K562 (cell line): ENCODE data around the gene LGALS12. TPM values are rescaled to one million over a fixed set of nuclear protein-coding genes. Genes with fewer than 3 reads are reported as not detected.

Source experiments
- ATAC-seq: fragments of 200-7000 bp; cut with Tn5 transposase; 3 replicates; pipeline ENCODE4 v1.9.1; 2020; ENCODE audit warnings: moderate library complexity
- BruUV-seq: library from RNA; stranded (reverse); fragments of 400-500 nt; replicated peaks from 2 replicates; lab custom pipeline; 2021; lab: Mats Ljungman, UMichigan
- CTCF ChIA-PET: fragments of 300-600 bp; formaldehyde crosslinking; extraction: SDS; loops from one replicate; lab custom pipeline; 2021; ENCODE audit warnings: low intra/inter-chr PET ratio; lab: Yijun Ruan, JAX
- POLR2A ChIA-PET: fragments of 300-600, 350-650 bp; sonication (Branson Sonifier 250); formaldehyde crosslinking; extraction: SDS; loops from one replicate; lab custom pipeline; 2021; ENCODE audit warnings: antibody characterized with exemption, inconsistent platforms; lab: Yijun Ruan, JAX
- DNase-seq, 4 experiments: peaks; one replicate each; pipeline versions ENCODE4 v3.0.0 to v3.0.0-alpha.2; 2011 to 2018; ENCODE audit warnings: low spot score in 3 of 4, mixed read lengths in 3 of 4; ENCODE audit errors: extremely low read depth in 1 of 4
- FAIRE-seq: peaks from 2 replicates; lab custom pipeline; 2011; peaks lifted over from hg19 to GRCh38; lab: Jason Lieb, UNC
- H2AFZ ChIP-seq: 2 replicates; pipeline ENCODE4 v1.6.0; 2011; ENCODE audit warnings: low read depth, low read length, control low read depth, inconsistent platforms
- H3K27ac ChIP-seq: fragments of 200-600 bp; 3 replicates; pipeline ENCODE4 v1.8.0; 2011; ENCODE audit warnings: low read depth, mild to moderate bottlenecking, control low read depth, inconsistent platforms, low read length, moderate library complexity, mixed read lengths; ENCODE audit errors: extremely low read depth
- H3K27me3 ChIP-seq, 2 experiments: fragments of 300-600 bp in 1 of 2; 2 replicates in 1 of 2; 3 replicates in 1 of 2; pipeline versions ENCODE4 v1.6.0 to v1.8.0; 2011; ENCODE audit warnings: inconsistent platforms in 2 of 2, low read length in 2 of 2, mild to moderate bottlenecking in 1 of 2, mixed read lengths in 1 of 2, moderate library complexity in 1 of 2; ENCODE audit not compliant: control insufficient read depth in 2 of 2, insufficient read depth in 2 of 2
- H3K36me3 ChIP-seq: fragments of 300-600 bp; 3 replicates; pipeline ENCODE4 v1.8.0; 2011; ENCODE audit warnings: mild to moderate bottlenecking, low read length, inconsistent platforms; ENCODE audit not compliant: control insufficient read depth, insufficient read depth
- H3K4me1 ChIP-seq, 2 experiments: fragments of 200-600 bp in 1 of 2; replicated peaks in 1 of 2; 2 replicates in 1 of 2; 3 replicates in 1 of 2; pipeline versions ENCODE4 v1.5.1 to v1.8.0; 2011; ENCODE audit warnings: inconsistent platforms in 2 of 2, low read length in 2 of 2, mild to moderate bottlenecking in 1 of 2, mixed read lengths in 1 of 2, moderate library complexity in 1 of 2; ENCODE audit not compliant: control insufficient read depth in 2 of 2, insufficient read depth in 2 of 2
- H3K4me2 ChIP-seq: 2 replicates; pipeline ENCODE4 v1.6.1; 2011; ENCODE audit warnings: low read length, control low read depth, inconsistent platforms, mixed read lengths; ENCODE audit not compliant: insufficient read depth
- H3K4me3 ChIP-seq: fragments of 200-600 bp; sonication (generic), shearing (Covaris generic); 2 replicates; pipeline ENCODE4 v1.5.1; 2016; ENCODE audit warnings: control low read depth, inconsistent platforms
- H3K79me2 ChIP-seq: fragments of 200-600 bp; 3 replicates; pipeline ENCODE4 v1.8.0; 2011; ENCODE audit warnings: low read length, inconsistent platforms; ENCODE audit not compliant: control insufficient read depth, insufficient read depth
- H3K9ac ChIP-seq, 2 experiments: 2 replicates each; pipeline versions ENCODE4 v1.6.0 to v1.6.1; 2011; ENCODE audit warnings: low read depth in 2 of 2, low read length in 2 of 2, control low read depth in 1 of 2, inconsistent platforms in 1 of 2, mild to moderate bottlenecking in 1 of 2, mixed read lengths in 1 of 2; ENCODE audit not compliant: insufficient read depth in 1 of 2
- H3K9me1 ChIP-seq: one replicate; pipeline ENCODE4 v1.6.0; 2011; ENCODE audit warnings: inconsistent platforms, mild to moderate bottlenecking, low read length, moderate library complexity; ENCODE audit not compliant: control insufficient read depth, insufficient read depth
- H3K9me3 ChIP-seq: replicated peaks from 2 replicates; pipeline ENCODE4 v1.5.1; 2011; ENCODE audit warnings: low read depth, low read length, inconsistent platforms; ENCODE audit not compliant: control insufficient read depth, insufficient read depth
- H4K20me1 ChIP-seq: replicated peaks from 2 replicates; pipeline ENCODE4 v1.6.1; 2011; ENCODE audit warnings: low read length, inconsistent platforms, mixed read lengths; ENCODE audit not compliant: control insufficient read depth, insufficient read depth
- CTCF ChIP-seq, 3 experiments: IDR thresholded peaks in 2 of 3; conservative IDR thresholded peaks in 1 of 3; 2 replicates each; pipeline ENCODE4 v1.5.1; 2011 to 2012; ENCODE audit warnings: low read length in 3 of 3, mild to moderate bottlenecking in 3 of 3, control low read depth in 2 of 3, improper control_type of control experiment in 1 of 3, inconsistent platforms in 1 of 3, low read depth in 1 of 3, mixed read lengths in 1 of 3, moderate library complexity in 1 of 3; ENCODE audit not compliant: insufficient read depth in 2 of 3
- CTCFL ChIP-seq: IDR thresholded peaks from 2 replicates; pipeline ENCODE4 v1.6.1; 2011; ENCODE audit warnings: borderline replicate concordance, low read depth, mild to moderate bottlenecking, moderate library complexity, low read length; ENCODE audit not compliant: insufficient read depth, poor library complexity, severe bottlenecking
- NR2C2 ChIP-seq, 2 experiments: fragments of 200-800 bp in 1 of 2; sonication (Bioruptor generic) in 1 of 2; sonication (generic) in 1 of 2; formaldehyde crosslinking in 1 of 2; IDR thresholded peaks; 2 replicates each; pipeline versions ENCODE4 v1.6.1 to v1.8.0; 2016 to 2022; ENCODE audit warnings: mild to moderate bottlenecking in 1 of 2, missing compliant biosample characterization in 1 of 2, missing genetic modification characterization in 1 of 2, missing genetic modification reagents in 1 of 2
- TCF15 ChIP-seq: fragments of 250-450 bp; sonication (Bioruptor Pico); IDR thresholded peaks from 2 replicates; pipeline ENCODE4 v1.8.0; 2022; ENCODE audit warnings: moderate library complexity, mild to moderate bottlenecking, inconsistent platforms
- TCF3 ChIP-seq: sonication (generic); formaldehyde crosslinking; IDR thresholded peaks from 2 replicates; pipeline ENCODE4 v1.4.0; 2020; ENCODE audit warnings: mild to moderate bottlenecking, missing genetic modification reagents
- YY1 ChIP-seq, 3 experiments: IDR thresholded peaks; 2 replicates each; pipeline ENCODE4 v1.6.1; 2011; ENCODE audit warnings: low read length in 2 of 3, mild to moderate bottlenecking in 2 of 3, moderate library complexity in 2 of 3, borderline replicate concordance in 1 of 3, control low read depth in 1 of 3, low read depth in 1 of 3; ENCODE audit not compliant: insufficient read depth in 3 of 3, insufficient replicate concordance in 2 of 3, control insufficient read depth in 1 of 3, insufficient read length in 1 of 3; ENCODE audit errors: extremely low read depth in 1 of 3
- ZNF280A ChIP-seq: fragments of 450-650 bp; IDR thresholded peaks from 2 replicates; pipeline ENCODE4 v1.6.1; 2018; ENCODE audit warnings: mild to moderate bottlenecking, low read depth; ENCODE audit not compliant: partially characterized antibody
- WGBS: fragments of 100-300 bp; shearing (Covaris generic); methylation state at CpG from one replicate; pipeline ENCODE4 v1.1.6; 2016; ENCODE audit warnings: low coverage, mixed read lengths; ENCODE audit not compliant: insufficient coverage; ENCODE audit errors: missing lambda C conversion rate; 5-methylcytosine and 5-hydroxymethylcytosine counted together
- in situ Hi-C: fragments of 300-500 bp; cut with MboI; formaldehyde crosslinking; loops from 4 replicates; pipeline ENCODE4 v1.15.0; 2018; ENCODE audit warnings: inconsistent platforms, mixed read lengths
- intact Hi-C: fragments of 100-400 bp; cut with micrococcal nuclease; formaldehyde crosslinking; loops from 2 replicates; pipeline ENCODE4 v1.14.2; 2022
- polyA plus RNA-seq, 8 experiments: library from polyadenylated mRNA; depleted of rRNA in 4 of 8; stranded (reverse) in 5 of 8; unstranded in 3 of 8; fragments of >200 nt; fragmentation: Nextera tagmentation in 2 of 8; fragmentation: Illumina TruSeq in 1 of 8; extraction: Ambion mirVana in 2 of 8; extraction: Trizol in 1 of 8; gene quantifications; 2 replicates each; pipeline versions ENCODE4 v1.2.1 to v1.2.3, GENCODE V29; 2011 to 2014; ENCODE audit warnings: inconsistent platforms in 1 of 8, missing spikeins in 1 of 8
- total RNA-seq, 7 experiments: library from RNA; depleted of rRNA in 6 of 7; stranded (reverse); fragments of >200 nt in 6 of 7; fragmentation: Illumina TruSeq in 2 of 7; extraction: Trizol in 2 of 7; gene quantifications; 2 replicates each; pipeline versions ENCODE4 v1.2.1 to v1.2.3, GENCODE V29; 2011 to 2021; ENCODE audit warnings: low replicate concordance in 1 of 7

The LGALS12 gene
- total and polyA plus RNA-seq, 9 of the 15 experiments (the other 6 are each of a cell fraction or from before 2014, with no cell fraction given) = 0.66 to 8.0 (median 5.0) TPM

- Histone ChIP-seq H4K20me1 (no peaks in the 10 kb centered on the region), H3K4me1 (peaks cover 0 to 15% of the 10 kb centered on the region in 2 experiments; a peak in 4 of 5 replicates), H2AFZ (peak overlapping the region; percentile 44; the same call in 1 of the 2 replicates), H3K9me3 (no peaks in the 10 kb centered on the region), H3K9me1 (no peaks in the 10 kb centered on the region), H3K79me2 (no peaks in the 10 kb centered on the region), H3K9ac (peak overlapping the region in 1 of 2 experiments; percentile 36; a peak in 1 of 4 replicates), H3K27me3 (no peaks in the 10 kb centered on the region), H3K4me3 (no peak overlapping the region), H3K27ac (no peak overlapping the region), H3K4me2 (no peak overlapping the region), H3K36me3 (no peaks in the 10 kb centered on the region)
- BruUV-seq = no TSS peak
- in situ Hi-C loops (no loop called here), intact Hi-C loops (no loop called here)
- POLR2A ChIA-PET = interaction anchor here (0.7 to 1.1 kb wide), 2 partner anchors 11 to 15 kb away, joined by 3 to 4 read pairs; partner anchors contain the start of genes PLAAT2 and PLAAT4
- TF ChIP-seq TCF15 (CRISPR knock-in tag) (no peak), CTCFL (peak; percentile 22), CTCF (IDR thresholded peaks at IDR 0.05 in 2 of 3, conservative IDR thresholded peaks at IDR 0.05 in 1 of 3; ENCODE audit: insufficient read depth in 2 of 3, low read depth in 1 of 3, low read length in 3 of 3) (0 out of 6 replicates have a peak, but pooled peaks of 1 of the 3 experiments have one; percentile 4), TCF3 (CRISPR knock-in tag) (no peak), ZNF280A (no peak), YY1 (IDR thresholded peaks at IDR 0.05; ENCODE audit: borderline replicate concordance in 1 of 3, control insufficient read depth in 1 of 3, extremely low read depth in 1 of 3, insufficient read depth in 3 of 3, insufficient read length in 1 of 3, insufficient replicate concordance in 2 of 3, low read depth in 1 of 3, low read length in 2 of 3) (peak in 1 of 3 experiments; percentile 77), NR2C2 (CRISPR knock-in tag; IDR thresholded peaks at IDR 0.05) (no peak), NR2C2 (tag; IDR thresholded peaks at IDR 0.05) (no peak)
- FAIRE-seq (no peak), ATAC-seq (peak; percentile 37; the same call in 1 of the 3 replicates), DNase-seq (no peak)
- WGBS = 76% methylated on average over 5 of the region's 6 CpGs
- CTCF ChIA-PET = no interaction called here
Measured at GRCh38 chr11:63551889-63552266, 46.0 kb downstream of the LGALS12 start.
